Measurements from ENCODE around the gene P2RX6.
A peak's percentile ranks its signal among the peaks of the same experiment; 100 is the strongest.
"Not testable (repeated sequence)": the region's sequence is repeated elsewhere in the genome, so short reads cannot be mapped to it uniquely, and the experiment has no call there.

P2RX6 gene

DNA sequence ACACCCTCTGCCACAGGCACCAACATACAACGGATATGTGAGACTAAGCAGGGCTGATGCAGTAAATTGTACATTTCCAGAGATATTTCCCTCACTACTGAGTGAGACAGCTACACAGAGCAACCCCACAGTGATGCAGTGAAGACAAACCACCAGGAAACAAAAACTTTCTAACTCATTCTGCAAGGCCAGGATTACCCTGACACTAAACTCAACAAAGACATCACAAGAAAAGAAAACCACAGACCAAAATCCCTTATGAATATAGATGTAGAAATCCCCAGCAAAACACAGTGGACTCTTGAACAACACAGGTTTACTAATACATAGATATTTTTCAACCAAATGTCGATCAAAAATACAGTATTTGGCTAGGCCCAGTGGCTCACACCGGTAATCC, 18.9 kb downstream of the P2RX6 start:
- DNase-seq = no peak

DNA sequence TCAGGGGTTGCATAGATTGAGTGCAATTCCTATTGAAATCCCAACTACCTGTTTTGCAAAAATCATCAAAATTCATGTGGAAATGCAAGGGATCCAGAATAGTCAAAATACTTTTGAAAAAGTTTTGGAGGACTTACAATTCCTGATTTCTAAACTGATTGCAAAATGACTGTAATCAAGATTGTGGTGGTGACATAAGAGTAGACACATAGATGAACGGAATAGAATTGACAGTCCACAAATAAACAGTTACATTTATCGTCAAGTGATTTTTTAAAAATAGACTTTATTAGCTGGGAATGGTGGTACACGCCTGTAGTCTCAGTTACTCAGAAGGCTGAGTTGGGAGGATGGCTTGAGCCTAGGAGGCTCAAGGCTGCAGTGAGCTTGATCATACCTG, 20.0 kb downstream of the P2RX6 start:
- DNase-seq = no peak

- no peak for DNase-seq
Observed at GRCh38 chr22:21038405-21038804, 23.4 kb downstream of the P2RX6 start.

DNA sequence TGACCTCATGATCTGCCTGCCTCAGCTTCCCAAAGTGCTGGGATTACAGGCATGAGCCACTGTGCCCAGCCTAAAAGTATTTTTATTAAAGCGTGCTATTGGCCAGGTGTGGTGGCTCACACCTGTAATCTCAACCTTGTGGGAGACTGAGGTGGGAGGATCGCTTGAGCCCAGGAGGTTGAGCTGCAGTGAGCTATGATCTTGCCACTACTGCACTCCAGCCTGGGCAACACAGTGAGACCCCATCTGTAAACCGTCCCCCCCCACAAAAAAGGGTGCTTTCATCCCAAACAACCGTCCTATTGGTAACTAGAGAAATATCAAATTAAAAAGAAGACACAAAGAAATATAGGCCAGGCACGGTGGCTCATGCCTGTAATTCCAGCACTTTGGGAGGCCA, 24.2 kb downstream of the P2RX6 start:
- not testable (repeated sequence) for DNase-seq

DNA sequence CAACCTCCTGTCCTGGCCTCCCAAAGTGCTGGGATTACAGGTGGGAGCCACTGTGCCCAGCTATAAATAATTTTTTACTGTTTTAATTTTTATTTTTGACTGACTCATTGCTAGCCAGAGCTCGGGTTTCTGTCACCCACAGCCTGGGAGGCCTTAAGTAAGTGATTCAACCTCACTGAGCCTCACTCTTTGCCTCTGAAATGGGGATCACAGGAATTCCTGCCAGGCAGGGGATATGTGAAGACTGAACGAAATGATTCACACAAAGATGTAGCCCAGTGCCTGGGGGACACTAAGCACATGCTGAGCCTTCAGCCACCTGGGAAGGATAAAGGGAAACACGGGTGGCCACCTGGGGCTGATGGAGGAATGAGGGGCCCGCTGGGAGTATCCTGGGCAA, 27.0 kb downstream of the P2RX6 start:
- no peak for DNase-seq

DNA sequence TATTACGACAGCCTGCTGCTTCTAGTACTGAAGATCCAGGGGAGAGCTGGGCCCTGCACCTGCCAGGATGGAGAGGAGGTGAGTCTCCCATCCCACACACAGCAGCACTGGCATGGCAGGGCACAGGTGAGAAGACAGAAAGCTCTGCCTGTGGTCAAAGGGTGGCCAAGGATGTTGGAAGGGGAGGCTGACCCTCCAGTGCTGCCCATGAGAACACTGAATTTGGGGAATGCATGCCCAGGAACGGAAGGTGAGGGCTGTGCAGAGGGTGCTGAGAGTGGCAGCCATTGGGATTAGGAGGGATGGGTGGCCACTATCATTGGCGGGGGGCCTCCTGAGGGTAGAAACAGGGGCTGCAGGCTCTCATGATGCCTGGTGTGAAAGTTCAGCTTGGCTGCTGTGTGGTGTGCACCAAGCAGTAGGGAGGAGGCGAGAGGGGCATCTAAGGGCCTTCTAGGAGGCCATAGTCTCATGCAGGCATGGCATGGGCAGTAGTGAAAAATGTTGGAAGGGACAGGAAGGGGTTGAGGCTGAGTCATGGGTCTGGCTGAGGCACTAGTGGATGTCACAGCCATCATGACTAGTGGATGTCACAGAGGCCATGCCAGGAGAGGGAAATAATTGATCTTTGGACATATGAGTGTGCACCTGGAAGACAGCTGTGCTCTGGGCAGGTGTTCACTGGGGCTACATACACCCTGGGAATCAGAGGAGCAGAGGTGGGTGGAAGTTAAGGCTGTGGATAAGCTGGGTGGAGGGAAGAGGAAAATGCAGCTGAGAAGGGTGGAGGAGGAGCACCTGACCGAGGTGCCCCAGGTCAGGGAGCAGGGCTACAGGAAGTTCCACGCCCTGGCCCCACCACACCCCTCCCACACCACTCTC, 28.3 kb downstream of the P2RX6 start:
- no peak for DNase-seq

DNA sequence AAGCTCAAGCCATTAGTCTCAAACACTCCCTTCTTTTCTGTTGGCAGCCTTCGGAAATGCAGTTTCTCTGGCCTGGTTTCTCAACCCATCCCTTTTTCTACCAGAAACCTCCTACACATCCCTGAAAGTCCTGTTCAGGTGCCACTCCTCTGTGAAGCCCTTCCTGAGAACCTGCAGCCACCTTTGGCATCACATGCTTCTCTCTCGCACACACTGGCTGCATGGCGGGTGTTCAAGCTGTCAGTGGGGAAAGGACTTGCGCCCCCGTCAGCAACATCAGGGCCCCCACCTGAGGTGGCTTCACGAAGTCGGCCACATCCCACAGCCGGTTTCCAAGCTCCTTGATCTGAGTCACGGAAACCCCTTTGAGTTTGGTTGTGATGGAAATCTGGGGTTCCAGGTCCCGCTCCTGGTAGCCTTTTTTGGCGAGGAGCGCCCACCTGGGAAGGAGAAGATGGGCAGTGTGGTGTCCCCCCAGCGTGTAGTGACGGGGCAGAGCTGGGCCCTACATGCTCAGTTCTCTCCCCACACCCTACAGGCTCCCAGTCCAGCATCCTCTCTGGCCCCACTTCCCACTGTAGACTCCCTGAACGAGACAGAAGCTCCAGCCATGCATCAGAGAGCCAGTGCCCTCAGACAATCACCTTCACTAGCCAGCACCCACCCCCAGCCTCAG, 29.0 kb downstream of the P2RX6 start:
- DNase-seq = no peak

GRCh38 chr22:21044931-21045584, 30.1 kb downstream of the P2RX6 start:
- DNase-seq = no peak

DNA sequence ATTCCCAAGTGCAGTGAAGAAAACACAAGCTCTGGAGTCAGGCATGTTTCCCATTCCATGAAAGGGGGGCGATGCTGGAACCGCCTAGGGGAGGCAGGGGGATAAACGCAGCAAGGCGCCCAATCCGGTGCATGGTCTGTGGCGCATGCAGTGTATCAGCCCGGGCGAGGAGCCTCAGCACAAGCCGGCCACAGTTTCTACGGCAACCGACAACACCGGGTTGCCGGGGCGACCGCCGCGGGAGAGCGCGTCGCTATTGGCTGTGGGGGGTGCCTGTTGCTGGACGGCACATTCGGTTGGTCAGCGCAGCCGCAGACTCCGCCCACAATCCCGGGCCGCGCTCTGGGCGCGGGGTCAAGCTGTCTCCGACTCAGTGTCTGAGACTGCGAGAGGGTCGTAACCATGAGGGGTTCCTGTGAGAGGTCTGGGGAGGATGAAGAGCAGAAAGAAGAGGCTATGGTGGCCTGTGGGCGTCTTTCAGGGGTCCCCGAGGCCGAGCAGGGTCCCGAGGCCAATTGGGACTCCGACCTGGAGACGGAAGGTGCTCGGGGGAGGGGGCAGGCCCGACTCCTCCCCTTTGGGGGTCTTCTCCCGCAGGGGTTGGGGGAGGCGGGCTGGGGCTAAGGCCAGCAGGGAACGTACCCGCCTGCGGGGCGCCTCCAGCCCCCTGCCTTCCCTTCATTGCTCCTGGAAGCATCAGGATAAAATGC, 30.8 kb downstream of the P2RX6 start, which contains the start of gene LRRC74B:
TSS of gene LRRC74B (plus strand) at position 362 of the 710 bp plus-strand sequence. CDS start at position 403, 41 bp downstream.
- peak; percentile 86 to 92 for DNase-seq

DNA sequence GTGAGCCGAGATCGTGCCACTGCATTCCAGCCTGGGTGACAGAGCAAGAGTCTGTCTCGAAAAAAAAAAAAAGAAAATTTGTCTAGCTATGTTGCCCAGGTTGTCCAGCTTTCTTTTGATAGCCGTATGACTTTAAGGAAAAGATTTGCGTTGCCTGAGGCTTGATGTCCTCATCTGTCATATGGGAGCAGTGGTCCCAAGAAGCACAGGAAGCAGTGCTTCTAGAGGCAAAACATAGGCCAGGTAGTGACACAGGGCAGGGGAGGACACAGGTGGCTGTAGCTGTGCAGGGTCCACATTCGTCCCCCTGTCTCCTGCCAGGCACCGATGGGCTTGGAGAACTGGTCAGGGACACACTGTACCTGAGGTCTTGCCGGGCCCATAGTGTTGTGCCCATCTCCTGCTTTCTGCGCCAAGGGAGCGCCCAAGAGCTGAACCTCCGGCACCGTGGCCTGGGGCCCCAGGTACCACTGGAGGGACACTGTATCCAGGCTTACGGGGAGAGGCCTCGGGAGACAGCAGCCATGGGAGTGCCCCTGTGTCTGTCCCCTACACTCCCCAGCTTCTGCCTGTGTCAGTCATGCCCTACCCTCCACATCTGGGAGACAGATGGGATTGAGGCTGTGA, 32.2 kb downstream of the P2RX6 start:
- DNase-seq = no peak

- no peak for DNase-seq
Observed at GRCh38 chr22:21047730-21048129, 32.8 kb downstream of the P2RX6 start.

GRCh38 chr22:21048448-21048847, 33.5 kb downstream of the P2RX6 start:
- DNase-seq = not testable (repeated sequence)

DNA sequence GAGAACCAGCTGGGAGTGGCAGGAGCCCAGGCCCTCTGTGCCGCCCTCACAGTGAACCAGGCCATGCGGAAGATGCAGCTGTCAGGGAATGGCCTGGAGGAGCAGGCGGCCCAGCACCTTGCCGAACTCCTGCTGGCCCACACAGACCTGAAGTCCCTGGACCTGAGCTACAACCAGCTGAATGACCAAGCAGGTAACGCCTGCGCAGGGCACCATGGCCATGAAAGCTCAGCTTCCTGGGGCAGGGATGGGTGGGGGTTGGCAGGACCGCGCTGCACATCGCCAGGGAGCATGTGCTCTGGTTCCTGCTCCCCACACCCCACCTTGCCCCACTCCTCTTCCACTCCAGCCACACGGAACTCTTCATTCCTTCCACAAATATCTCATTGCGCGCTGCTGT, 34.0 kb downstream of the P2RX6 start:
- not testable (repeated sequence) for DNase-seq

DNA sequence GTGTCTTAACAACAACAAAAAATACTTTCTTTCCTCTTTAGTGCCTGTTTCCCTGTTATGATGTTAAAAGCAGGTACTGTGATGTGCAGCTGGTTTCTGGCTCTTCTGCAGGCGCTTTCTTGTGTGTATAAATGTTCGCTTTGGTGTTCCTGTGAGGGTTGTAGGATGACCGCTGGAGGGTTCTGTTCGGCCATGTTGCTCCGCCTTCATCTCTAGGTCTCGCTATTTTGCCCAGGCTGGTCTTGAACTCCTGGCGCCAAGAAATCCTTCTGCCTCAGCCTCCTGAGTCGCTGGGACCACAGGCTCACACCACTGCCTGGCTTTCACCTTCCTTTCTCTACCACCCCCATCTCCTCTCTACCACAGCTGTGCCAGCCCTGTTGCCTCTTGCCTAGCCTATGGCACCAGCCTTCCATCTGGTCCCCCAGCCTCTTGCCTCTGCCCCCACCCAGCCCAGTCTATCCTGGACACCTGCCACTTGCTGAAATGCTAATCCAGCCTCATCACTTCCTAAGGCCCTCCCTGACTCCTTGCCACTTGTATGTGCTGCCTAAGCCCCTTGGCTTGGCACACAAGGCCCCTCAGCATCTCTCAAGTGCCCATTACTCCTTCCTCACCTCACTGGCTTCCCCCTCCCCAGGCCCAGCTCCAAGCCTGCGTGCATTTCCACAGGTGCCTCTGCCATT, 36.3 kb downstream of the P2RX6 start:
- no peak for DNase-seq

DNA sequence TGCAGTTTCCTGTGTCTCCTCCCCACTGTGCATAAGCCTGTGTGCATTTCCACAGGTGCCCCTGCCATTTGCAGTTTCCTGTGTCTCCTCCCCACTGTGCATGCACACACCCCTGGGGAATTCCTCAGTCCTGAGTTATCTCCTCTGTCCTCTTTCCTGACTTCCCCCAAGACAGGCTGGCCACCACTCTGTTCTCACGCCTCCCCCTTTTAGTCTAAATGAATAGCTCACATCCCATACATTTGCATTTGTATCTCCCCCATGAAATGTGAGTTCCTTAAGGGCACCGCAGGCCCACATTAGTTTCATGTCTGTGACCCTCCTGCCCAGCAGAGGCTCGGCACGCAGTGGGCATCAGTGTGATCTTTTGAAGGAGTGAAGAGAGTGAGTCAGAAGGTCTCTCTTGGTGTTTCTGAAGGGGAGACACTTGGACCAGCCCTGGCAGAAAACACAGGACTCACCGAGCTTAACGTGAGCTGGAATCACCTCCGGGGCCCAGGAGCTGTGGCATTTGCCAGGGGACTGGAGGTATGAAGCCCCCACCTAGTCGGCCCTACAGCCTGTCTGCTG, 37.0 kb downstream of the P2RX6 start:
- DNase-seq = no peak

GRCh38 chr22:21052715-21053459, 37.9 kb downstream of the P2RX6 start:
- no peak for DNase-seq

GRCh38 chr22:21054046-21054713, 39.2 kb downstream of the P2RX6 start:
- DNase-seq = no peak

- DNase-seq = no peak
Observed at GRCh38 chr22:21054714-21055563, 40.0 kb downstream of the P2RX6 start.

DNA sequence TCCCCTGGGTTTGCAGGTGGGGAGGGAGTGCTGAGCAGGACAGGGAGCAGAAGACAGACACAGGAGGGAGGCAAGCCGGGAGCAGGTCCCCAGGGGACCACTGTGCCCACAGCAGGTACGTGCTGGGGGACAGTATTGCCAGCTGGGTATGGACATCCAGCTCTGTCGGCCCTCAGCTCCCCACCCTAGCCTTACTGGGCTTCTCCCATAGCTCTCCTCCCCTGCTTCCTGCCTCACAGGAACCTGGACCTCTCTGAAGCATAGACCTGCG, 40.5 kb downstream of the P2RX6 start:
- DNase-seq = no peak

Data from NCI-H1930 (cell line).